Measurements from ENCODE around the gene ITPK1.

The ITPK1 gene

DNA sequence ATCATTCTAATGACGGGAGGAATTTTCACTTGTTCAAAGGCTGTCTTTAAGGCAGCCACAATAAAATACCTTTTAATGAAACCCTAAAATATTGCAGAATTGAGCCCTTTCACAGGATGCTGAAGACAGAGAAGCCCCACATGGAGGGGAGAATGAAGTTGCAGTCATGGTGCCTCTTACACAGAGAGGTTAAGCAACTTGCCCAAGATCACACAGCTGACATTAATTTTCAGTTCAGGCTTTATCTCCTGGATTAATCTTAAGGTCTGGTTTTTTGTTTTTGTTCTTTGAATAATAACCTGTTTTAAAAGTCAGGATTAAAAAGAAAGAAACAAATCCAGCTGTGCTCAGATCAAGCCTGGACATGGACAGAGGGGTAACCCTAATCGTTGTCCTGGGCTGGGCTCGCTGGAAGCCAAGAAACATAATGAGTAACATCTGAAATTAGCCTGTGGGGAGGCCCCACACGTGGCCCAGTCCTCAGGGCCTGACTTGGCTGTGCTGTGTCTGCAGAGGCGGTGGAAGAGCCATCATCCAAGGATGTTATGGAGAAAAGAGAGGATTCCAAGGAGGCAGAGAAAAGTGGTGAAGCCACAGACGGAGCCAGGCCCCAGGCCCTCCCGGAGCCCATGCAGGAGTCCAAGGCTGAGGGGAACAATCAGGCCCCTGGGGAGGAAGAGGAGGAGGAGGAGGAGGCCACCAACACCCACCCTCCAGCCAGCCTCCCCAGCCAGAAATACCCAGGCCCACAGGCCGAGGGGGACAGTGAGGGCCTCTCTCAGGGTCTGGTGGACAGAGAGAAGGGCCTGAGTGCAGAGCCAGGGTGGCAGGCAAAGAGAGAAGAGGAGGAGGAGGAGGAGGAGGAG is 184.8 kb downstream of the ITPK1 start:
- DNase-seq, result no peak

DNA sequence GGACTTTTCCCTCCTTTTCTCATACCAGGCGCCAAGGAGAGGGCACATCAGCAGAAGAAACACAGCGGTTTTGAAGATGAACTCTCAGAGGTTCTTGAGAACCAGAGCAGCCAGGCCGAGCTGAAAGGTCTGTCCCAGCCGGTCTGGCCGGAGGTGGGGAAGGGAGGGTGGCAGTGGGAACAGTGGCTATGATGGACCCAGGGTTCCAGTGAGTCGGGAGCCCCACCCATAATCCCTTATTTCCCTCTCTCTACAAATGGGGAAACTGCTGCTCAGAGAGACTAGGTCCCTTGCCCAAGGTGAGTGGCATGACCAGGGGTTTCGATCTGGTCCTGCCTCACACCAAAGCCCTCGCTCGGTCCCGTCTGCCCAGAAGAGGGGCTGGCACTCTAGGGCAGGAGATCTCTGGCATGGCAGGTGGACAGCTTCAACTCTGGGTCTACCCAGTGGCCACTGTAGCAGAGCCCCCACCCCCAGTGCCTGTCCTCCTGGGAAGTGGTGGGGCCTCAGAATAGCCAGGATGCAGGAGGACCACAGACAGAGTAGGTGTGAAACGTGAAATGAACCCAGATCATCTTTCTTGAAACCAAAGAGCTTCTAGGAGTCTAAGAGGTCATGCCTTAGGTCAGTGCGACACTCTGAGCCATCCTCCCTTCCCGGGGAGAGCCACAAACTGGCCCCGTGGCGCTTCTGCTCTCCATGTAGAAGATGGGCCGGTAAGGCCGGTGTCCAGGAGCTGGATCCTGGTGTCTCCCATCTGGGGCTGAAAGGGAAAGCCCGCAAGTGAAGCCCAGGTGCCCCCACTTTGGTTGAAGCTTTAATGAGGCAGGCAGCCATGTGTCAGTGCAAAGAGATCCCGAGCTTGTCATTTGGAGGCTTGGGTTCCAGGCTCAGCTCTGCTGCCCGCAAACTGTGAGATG is 185.8 kb downstream of the ITPK1 start:
- no peak for DNase-seq

DNA sequence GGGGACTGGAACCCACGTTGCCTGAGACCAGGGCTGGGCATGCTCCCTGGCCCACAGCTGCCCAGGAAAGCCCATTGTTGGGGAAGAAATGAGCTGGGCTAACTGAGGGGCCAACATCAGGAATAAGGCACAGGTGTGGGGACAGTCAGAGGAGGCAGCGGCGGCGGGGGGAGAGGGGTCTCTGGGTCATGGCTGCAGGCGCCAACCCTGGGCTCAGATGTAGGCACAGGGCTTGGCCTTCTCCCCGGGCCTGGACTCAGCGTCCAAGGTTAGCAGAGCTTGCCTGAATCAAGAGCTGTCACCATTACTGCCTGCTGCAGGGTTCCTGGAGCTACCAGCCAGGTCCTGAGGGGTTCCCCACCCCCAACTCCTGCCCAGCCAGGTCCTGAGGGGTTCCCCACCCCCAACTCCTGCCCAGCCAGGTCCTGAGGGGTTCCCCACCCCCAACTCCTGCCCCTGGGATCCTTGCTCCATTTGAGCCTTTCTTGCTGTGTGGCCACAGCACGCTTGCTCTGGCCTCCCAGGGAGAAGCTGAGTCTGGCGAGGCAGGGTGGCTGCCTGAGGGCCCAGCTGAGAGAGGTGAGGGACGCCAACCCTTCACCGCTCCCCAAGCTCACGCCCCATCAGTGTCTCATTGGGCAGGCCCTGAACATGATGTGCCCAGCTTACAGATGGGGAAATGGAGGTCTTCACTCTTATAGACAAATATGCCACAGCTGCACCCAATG is 186.6 kb downstream of the ITPK1 start:
- no peak for DNase-seq

DNA sequence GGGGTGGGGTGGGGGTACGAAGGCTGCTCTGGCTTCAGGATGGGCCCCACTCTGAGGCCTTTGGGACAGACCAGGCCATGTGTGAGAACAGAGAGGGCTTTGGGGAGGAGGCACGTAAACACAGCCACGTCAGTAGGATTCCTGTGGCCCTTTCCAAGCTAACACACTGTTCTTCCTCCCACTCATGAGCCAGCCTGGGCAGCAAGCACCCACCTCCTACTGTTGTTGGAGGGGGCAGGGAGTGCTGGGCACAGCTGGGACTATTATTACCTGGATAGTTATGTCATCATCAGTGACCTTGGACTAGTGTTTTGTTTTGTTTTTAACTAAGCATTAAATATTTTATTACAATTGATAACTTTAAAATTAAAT is 187.5 kb downstream of the ITPK1 start:
- no peak for DNase-seq

DNA sequence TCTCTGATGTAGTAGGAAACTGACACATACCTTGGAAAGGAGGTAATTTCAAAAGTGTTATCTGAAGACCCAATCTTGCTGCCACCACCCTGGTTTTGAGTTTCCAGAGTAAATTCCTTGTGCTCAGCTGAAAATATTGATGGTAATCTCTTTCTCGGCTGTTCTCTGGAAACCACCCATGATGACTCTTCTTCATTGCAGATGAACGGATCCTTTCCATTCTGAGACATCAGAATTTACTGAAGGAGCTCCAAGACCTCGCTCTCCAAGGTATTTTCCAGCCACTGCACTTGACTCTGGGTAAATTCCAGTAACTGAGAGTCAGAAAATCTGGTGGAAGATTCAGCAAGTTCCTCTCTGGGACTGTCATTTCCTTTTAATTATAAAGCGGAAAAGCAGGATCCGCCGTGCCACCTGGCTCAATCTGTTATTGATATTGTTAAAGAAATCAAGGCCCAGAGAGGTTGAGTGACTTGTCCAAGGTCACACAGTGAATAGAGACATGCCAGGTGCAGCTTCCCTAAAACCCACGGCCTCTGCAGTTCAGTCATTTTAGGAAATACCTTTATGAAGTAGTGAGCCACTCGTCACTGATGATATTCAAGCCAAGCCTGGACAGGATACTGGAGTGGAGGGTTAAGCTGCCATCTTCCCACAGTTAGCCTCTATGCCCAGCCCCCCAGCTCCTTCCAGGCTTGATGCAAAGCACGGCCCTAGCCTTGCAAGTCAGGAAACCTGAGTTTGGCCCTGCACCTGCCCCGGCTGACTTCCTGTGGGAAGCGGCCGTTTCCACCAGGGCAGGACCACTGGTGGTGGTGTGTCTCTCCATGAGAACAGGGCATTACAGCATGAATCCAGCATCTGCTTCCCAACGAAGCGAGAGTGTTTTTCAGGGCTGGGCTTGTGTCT is 188.1 kb downstream of the ITPK1 start:
- no peak for DNase-seq

DNA sequence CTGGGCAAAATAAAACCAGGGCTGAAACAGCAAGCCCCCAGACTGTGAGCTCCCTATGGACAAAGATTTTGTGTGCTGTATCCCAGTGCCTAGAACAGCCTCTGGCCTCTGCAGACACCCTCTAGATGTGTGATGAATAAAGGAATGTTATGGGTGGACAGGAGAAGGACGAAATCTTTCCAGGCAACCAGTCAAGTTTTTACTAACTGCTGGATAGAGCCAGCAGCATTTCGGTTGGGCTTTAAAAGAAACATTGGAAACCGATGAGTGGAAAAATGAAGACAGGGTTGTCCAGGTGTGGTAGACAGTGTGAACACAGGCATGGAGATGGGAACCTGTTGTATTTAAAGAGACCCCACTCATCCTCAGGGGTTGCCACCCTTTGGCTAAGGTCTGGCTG is 188.8 kb downstream of the ITPK1 start:
- DNase-seq, result no peak

- no peak for DNase-seq
These were observed 189.4 kb downstream of the ITPK1 start for GRCh38 chr14:92926180-92926845.

DNA sequence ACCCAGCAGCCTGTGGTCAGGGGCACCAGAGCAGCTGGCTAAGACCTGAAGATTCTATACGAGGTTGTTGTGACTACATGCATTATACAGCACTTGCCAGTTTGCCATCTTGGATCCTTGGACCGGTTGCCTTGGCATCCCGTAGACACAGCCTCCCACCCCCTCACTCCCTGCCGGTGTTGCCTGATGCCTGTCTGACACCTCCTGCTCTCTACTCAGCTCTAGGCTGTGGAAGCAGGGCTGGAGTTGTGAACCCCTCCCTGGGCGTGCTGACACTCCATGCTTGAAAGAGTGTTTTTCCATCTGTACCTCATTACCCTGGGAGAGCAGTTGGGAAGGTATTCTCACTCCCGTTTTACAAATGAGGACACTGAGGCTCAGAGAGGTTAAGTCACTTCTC is 190.3 kb downstream of the ITPK1 start:
- DNase-seq, result no peak

GRCh38 chr14:92924247-92924646 is 191.5 kb downstream of the ITPK1 start:
- DNase-seq, result no peak

DNA sequence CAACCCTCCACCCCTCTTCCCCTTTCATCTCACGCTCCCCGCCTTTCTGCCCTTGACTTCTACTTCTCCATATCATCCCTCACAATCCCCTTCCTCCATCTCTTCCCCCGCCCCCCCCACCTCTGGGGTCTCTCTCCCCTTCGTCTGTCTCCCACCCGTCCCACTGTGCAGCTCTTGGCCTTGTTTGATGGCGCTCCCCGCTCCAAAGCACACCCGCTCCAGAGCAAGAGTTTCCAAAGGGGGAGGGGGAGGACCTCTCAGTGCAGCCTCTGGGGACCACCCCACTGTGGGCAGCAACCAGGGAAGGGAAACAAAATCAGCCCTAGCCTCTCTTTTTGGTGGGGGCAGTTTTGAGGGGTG is 192.0 kb downstream of the ITPK1 start:
- no peak for DNase-seq

DNA sequence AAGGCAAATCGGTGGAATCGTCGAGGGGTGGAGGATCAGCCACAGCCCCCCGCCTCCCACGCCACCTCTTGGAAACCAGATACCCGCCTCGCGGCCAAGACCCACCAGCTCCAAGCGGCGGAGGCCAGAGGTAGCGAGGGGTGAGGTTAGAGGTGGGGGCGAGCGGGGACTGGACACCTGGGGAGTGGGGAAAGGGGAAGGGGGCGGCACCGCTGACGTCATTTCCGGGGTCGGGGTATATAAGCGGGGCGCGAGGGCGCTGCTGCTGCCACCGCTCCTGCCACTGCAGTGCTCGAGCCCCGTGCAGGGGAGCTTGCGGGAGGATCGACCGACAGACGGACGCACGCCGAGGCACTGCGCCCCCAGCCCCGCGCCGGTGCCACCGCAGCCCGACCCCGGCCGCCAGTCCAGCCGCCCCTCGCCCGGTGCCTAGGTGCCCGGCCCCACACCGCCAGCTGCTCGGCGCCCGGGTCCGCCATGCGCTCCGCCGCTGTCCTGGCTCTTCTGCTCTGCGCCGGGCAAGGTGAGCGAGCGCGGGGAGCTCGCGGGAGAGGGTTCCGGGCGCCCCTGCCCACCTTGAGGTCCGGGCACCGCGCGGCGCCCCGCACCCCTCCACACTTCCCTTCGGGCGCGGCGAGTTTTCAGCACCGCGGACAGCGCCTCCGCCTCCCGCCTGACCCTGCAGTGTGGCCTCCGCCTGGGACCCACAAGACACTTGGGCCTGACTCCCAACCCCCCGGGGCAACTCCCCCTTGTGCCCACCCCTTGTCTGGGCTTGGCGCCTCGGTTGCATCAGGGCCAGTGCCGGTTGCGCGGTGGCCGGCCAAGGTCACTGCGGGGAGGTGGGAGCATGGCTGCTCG is 192.6 kb downstream of the ITPK1 start, which contains the start of gene CHGA:
Gene CHGA, plus strand, starts transcription at position 268 of the 861 bp plus-strand sequence. Its CDS starts 210 bp downstream, at position 478.
- DNase-seq, result peak; percentile 47

DNA sequence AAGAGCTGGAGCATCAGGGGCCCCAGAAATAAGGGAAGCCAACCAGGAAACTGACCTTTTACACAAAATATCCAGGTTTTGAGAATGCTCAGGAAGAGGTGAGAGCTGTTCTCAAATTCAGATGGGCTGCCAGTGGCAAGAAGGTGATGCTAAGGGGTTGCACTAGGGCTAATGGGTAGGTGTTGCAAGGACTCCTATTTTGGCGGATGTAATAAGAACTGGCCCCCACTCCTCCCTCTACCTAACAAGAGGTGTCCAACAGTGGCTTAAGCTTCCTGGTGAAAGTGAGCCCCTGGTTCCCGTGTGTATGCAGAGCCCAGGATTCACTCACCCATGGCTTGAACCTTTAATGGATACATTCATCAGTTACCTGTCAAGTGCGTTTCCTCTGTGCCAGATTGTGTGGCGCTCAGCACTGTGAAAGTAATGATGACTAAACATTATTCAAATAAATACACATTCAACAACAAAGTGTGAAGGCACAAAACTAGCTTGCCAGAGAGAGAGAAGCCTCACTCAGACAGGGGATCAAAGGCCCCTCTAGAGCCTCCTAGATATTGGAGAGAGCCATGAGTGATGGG is 193.5 kb downstream of the ITPK1 start:
- DNase-seq, result no peak

DNA sequence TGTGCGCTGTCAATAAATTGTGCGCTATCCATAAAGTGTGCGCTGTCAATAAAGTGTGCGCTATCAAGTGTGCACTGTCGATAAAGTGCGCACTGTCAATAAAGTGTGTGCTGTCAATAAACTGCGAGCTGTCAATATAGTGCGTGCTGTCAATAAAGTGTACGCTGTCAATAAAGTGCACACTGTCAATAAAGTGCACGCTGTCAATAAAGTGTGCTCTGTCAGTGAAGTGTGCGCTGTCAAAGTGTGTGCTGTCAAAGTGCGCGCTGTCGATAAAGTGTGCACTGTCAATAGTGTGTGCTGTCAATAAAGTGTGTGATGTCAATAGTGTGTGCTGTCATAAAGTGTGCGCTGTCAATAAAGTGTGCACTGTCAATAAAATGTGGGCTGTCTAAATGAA is 195.7 kb downstream of the ITPK1 start:
- no peak for DNase-seq

GRCh38 chr14:92917956-92918355 is 197.8 kb downstream of the ITPK1 start:
- no peak for DNase-seq

GRCh38 chr14:92917041-92917940 is 198.4 kb downstream of the ITPK1 start:
- DNase-seq, result no peak

- DNase-seq, result no peak
These were observed 199.5 kb downstream of the ITPK1 start for GRCh38 chr14:92916201-92916600.

GRCh38 chr14:92914087-92914656 is 201.6 kb downstream of the ITPK1 start:
- DNase-seq, result no peak

GRCh38 chr14:92907316-92907911 is 208.3 kb downstream of the ITPK1 start:
- DNase-seq, result no peak

Measured in activated CD8-positive, alpha-beta memory T cell treated with anti-CD3 and anti-CD28 coated beads, Interleukin-2, amount 50 U/mL, for 4 hours (primary cell).